ENCODE results near the gene DAAM1.
A peak's percentile ranks its signal among the peaks of the same experiment; 100 is the strongest.

DAAM1 gene

GRCh38 chr14:59150990-59151389 lies 37.5 kb upstream of the DAAM1 start:
- H3K4me3 ChIP-seq (ENCODE audit: low read depth, low read length), result no peak overlapping the region
- no peak for TF ChIP-seq CTCF (IDR thresholded peaks at IDR 0.05; ENCODE audit: insufficient read depth, low read depth, low read length, missing control alignments)
- DNase-seq (ENCODE audit: low read depth), result peak; percentile 40

- TF ChIP-seq CTCF (IDR thresholded peaks at IDR 0.05; ENCODE audit: insufficient read depth, low read depth, low read length, missing control alignments), result no peak
- no peak overlapping the region for H3K4me3 ChIP-seq (ENCODE audit: low read depth, low read length)
- DNase-seq (ENCODE audit: low read depth), result peak; percentile 11
These were observed 34.1 kb upstream of the DAAM1 start for GRCh38 chr14:59154373-59154772.

GRCh38 chr14:59155886-59156285 lies 32.6 kb upstream of the DAAM1 start:
- no peak for TF ChIP-seq CTCF (IDR thresholded peaks at IDR 0.05; ENCODE audit: insufficient read depth, low read depth, low read length, missing control alignments)
- DNase-seq (ENCODE audit: low read depth), result no peak
- H3K4me3 ChIP-seq (ENCODE audit: low read depth, low read length), result no peak overlapping the region

- no peak for TF ChIP-seq CTCF (IDR thresholded peaks at IDR 0.05; ENCODE audit: insufficient read depth, low read depth, low read length, missing control alignments)
- DNase-seq (ENCODE audit: low read depth), result no peak
- H3K4me3 ChIP-seq (ENCODE audit: low read depth, low read length), result no peak overlapping the region
These were observed 29.3 kb upstream of the DAAM1 start for GRCh38 chr14:59159169-59159568.

- no peak for DNase-seq (ENCODE audit: low read depth)
- no peak for TF ChIP-seq CTCF (IDR thresholded peaks at IDR 0.05; ENCODE audit: insufficient read depth, low read depth, low read length, missing control alignments)
- H3K4me3 ChIP-seq (ENCODE audit: low read depth, low read length), result no peak overlapping the region
These were observed 28.0 kb upstream of the DAAM1 start for GRCh38 chr14:59160506-59160905.

GRCh38 chr14:59161561-59162175 lies 26.8 kb upstream of the DAAM1 start:
- no peak overlapping the region for H3K4me3 ChIP-seq (ENCODE audit: low read depth, low read length)
- TF ChIP-seq CTCF (IDR thresholded peaks at IDR 0.05; ENCODE audit: insufficient read depth, low read depth, low read length, missing control alignments), result no peak
- DNase-seq (ENCODE audit: low read depth), result peak; percentile 40

- TF ChIP-seq CTCF (IDR thresholded peaks at IDR 0.05; ENCODE audit: insufficient read depth, low read depth, low read length, missing control alignments), result no peak
- no peak for DNase-seq (ENCODE audit: low read depth)
- H3K4me3 ChIP-seq (ENCODE audit: low read depth, low read length), result no peak overlapping the region
These were observed 22.2 kb upstream of the DAAM1 start for GRCh38 chr14:59166258-59166657.

Measured in GM12865 (cell line).